HG02610 (cell line): ENCODE results near the gene TEKT1.
"Not testable (repeated sequence)": the region's sequence is repeated elsewhere in the genome, so short reads cannot be mapped to it uniquely, and the experiment has no call there.

Source experiments
- ATAC-seq: cut with Tn5 transposase; IDR thresholded peaks from one replicate; pipeline ENCODE4 v1.9.1; 2021; ENCODE audit warnings: mild to moderate bottlenecking, moderate library complexity; ENCODE audit not compliant: unreplicated experiment

Gene TEKT1

GRCh38 chr17:6831661-6832263, at the start of gene TEKT1:
Gene TEKT1 (minus strand): TSS chr17:6831729. CDS start chr17:6830376, 1,353 bp downstream.
- ATAC-seq = no peak

DNA sequence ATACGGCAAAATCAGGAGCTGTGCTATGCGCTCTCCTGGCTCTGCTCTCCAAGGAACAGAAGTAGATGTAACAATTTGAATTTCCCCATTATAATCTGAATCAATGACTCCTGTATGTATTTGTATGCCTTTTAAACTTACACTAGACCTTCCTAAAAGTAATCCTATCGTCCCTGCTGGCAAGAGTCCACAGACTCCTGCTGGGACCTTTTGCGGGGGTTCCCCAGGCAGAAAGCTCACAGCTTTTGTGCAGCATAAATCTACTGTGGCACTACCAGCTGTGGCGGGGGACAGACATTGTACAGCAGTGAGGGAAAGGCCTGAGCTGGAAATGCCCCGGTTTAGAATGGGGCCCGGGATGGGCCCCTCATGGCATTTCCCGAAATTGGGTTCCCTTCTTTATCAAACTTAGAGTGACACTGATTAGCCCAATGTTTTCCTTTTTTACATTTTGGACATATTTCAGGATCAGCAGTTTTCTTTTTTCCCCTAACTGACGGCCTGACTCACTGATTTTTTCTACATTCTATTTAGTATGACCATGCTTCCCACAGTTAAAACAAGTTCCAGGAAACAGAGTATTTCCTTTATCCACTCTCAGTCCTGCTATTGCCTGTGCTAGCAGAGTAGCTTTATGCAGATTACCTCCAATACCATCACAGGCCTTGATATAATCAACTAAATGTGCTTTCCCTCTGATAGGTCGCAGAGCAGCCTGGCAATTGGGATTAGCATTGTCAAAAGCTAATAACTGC, 47.9 kb upstream of the TEKT1 start:
- ATAC-seq = not testable (repeated sequence)

DNA sequence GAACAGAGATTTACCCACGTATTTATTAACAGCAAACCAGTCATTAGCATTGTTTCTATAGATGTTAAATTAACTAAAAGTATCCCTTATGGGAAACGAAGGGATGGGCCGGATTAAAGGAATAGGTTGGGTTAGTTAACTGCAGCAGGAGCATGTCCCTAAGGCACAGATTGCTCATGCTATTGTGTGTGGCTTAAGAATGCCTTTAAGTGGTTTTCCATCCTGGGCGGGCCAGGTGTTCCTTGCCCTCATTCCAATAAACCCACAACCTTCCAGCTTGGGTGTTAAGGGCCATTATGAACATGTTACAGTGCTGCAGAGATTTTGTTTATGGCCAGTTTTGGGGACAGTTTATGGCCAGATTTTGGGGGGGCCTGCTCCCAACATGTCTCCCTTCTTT, 43.7 kb upstream of the TEKT1 start:
- ATAC-seq = not testable (repeated sequence)

GRCh38 chr17:6872936-6873335, 41.4 kb upstream of the TEKT1 start:
- ATAC-seq = no peak

GRCh38 chr17:6870841-6871240, 39.3 kb upstream of the TEKT1 start:
- ATAC-seq = no peak

DNA sequence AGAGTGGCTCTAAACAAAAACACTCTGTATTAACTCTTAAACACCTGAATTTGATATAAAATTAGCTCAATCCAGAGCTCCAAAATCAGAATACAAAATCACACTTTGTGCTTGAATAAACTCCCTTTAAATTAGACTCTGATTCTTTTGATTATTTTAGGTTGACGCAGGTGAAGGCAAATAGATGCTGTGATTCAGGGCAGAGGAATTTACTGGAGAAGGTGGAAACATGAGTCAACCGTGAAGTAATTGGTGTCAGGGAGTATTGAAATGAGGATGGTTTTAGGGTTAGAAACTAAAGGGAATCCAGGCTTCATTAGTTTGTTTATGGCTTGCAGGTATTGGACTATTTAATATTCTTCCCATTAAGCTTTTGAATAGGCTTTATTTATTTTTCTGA, 37.1 kb upstream of the TEKT1 start:
- ATAC-seq = no peak

- no peak for ATAC-seq
Measured at GRCh38 chr17:6867849-6868248, 36.3 kb upstream of the TEKT1 start.

DNA sequence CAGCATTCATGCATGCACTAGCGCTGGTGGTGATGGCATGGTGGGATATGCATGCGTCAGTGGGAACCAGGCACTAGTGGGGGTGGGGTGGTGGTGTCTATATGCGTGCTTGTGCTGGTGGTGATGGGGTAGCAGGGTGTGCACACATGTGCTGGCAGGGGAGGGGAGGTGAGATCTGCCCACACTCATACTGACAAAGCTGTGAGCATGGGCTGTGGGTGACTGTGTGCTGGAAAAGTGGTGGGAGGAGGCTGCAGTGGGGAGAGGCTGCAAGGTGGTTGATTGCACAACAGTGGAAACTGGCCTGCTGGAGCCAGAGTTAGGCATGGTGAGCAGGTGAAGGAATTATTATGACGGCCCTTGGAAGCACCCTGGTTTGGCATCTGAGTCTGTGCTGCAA, 31.3 kb upstream of the TEKT1 start:
- no peak for ATAC-seq

DNA sequence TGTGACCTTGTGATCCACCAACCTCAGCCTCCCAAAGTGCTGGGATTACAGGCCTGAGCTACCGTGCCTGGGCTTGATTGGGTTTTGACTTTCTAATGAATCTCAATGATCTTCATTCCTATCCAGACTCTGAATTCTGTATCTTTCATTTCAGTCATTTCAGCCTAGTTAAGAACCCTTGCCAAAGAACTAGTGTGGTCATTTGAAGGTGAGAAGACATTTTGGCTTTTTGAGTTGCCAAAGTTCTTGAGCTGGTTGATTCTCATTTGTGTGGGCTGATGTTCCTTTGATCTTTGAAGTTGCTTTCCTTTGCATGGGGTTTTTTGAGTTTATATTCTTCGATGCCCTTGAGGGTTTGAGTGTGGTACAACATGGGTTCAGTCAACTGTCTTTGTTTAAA, 30.6 kb upstream of the TEKT1 start:
- no peak for ATAC-seq

DNA sequence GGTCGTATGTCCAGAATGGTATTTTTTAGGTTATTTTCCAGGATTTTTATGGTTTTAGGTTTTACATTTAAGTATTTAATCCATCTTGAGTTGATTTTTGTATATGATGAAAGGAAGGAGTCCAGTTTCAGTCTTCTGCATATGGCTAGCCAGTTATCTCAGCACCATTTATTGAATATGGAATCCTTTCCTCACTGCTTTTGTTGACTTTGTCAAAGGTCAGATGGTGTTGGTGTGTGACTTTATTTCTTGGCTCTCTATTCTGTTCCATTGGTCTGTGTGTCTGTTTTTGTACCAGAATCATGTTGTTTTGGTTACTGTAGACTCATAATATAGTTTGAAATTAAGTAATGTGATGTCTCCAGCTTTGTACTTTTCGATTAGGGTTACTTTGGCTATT, 26.4 kb upstream of the TEKT1 start:
- ATAC-seq = no peak

GRCh38 chr17:6857336-6857735, 25.8 kb upstream of the TEKT1 start:
- ATAC-seq = no peak

- no peak for ATAC-seq
Measured at GRCh38 chr17:6856051-6856450, 24.5 kb upstream of the TEKT1 start.

DNA sequence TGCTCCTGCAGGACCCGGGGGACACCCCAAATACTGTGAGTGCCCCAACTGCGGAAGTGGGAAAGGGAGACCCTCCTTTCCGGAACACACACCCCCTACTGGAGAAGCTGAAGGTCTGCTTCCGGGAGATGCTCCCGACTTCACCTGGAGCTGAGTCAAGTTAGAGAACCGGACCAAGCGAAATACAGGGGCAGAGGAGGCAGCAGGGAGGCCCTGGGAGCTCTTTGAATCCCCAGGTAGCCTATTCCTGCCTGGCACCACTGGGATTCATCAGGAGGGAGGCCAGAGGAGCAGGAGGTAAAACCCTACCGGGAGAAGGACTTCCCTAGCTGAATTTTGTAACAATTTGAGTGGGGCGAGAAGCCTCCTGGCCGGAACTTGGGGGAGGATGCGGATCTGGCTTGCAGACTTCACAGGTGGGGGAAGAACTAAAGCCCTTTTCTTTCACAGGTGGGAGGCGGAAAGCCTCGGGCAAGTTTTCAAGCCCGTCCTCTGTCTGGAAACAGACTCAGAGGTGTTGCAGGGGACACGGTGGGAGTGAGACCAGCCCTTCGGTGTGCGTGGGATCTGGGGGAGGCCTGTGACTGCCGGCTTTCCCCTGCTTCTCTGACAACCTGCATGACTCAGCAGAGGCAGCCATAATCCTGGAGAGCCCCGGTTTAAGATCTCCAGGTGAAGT, 22.4 kb upstream of the TEKT1 start:
- no peak for ATAC-seq

DNA sequence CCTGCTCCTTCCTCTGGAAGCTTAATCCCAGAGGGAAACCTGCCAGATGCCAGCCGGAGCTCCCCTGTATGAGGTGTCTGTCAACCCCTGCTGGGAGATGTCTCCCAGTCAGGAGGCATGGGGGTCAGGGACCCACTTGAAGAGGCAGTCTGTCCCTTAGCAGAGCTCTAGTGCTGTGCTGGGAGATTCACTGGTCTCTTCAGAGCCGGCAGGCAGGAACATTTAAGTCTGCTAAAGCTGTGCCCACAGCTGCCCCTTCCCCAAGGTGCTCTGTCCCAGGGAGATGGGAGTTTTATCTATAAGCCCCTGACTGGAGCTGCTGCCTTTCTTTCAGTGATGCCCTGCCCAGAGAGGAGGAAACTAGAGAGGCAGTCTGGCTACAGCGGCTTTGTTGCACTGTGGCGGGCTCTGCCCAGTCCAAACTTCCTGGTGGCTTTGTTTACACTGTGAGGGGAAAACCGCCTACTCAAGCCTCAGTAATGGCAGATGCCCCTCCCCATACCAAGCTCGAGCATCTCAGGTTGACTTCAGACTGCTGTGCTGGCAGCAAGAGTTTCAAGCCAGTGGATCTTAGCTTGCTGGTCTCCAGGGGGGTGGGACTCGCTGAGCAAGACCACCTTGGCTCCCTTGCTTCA, 17.1 kb upstream of the TEKT1 start:
- not testable (repeated sequence) for ATAC-seq

DNA sequence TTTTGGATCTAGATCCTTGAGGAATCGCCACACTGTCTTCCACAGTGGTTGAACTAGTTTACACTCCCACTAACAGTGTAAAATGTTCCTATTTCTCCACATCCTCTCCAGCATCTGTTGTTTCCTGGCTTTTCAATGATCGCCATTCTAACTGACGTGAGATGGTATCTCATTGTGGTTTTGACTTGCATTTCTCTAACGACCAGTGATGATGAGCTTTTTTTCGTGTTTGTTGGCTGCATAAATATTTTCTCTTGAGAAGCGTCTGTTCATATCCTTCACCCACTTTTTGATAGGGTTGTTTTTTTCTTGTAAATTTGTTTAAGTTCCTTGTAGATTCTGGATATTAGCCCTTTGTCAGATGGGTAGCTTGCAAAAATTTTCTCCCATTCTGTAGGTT, 14.6 kb upstream of the TEKT1 start:
- not testable (repeated sequence) for ATAC-seq

DNA sequence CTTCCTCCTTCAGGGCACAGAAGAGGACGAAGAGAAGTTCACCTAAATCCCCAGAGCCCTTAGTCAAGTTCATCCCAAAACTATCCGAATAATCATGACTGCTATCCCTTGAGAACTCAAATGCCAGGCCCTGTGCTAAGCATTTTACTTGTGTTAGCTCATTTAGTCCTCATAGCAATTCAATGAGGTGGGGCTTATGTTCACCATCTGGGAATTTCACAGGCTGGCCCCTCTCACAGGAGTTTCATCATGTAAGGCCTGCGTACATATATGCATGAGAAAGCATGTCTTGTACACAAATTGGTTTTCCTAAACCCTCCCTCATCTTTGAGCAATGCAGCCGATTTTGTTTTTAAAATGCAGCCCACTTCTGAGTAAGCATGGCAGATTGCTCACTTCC, 12.9 kb upstream of the TEKT1 start:
- ATAC-seq = not testable (repeated sequence)

DNA sequence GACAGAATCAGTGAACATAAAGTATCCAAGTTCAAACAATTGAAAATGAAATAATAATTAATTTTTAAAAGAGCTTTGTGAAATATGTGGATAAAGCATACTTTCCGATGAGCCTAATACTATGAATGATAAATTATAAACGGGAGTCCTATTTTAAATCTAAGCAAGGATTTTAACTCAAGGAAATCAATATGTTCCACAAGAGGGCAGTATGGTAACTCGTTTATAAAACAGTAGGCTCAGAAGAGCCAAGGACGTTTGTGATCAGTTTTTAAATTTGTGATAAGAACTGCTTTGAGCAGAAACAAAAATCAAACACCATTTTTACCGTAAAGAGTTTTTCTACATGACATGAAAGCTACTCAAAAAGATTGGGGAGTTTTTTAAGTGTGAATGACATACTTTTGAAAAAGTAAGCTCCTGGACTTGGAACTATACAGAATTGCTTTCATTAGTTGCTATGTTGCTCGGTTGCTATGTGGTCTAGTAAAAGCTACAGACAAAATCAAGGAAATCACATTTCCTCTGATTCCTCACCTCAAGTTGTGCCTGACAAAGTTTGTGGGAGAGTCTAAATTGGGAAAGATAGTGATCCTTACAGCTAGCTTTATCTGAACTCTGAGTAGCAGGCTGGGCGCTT, 11.8 kb upstream of the TEKT1 start:
- no peak for ATAC-seq

GRCh38 chr17:6841769-6842168, 10.2 kb upstream of the TEKT1 start:
- ATAC-seq = not testable (repeated sequence)

GRCh38 chr17:6830383-6830986, 1.0 kb downstream of the TEKT1 start:
- no peak for ATAC-seq

DNA sequence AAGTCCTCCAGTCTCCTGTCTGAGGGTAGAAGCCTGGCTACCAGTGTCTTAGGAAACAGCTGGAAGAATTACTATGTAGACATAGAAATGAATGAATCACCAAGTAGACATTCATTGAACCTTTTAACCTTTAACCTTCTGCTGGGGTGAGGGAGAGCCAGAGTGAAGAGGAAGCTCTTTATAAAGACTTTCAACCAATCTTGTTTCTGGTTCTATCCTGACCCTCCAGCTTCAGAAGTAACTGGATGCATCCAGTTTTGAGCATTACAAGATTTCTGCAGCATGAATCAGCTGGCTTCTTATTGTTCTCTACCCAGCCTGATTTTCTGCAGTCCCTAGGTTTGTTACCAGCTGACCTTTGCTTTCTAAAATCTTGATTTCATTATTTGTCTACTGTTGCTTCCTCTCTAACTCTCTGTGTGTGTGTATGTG, 8.5 kb downstream of the TEKT1 start:
- ATAC-seq = no peak

DNA sequence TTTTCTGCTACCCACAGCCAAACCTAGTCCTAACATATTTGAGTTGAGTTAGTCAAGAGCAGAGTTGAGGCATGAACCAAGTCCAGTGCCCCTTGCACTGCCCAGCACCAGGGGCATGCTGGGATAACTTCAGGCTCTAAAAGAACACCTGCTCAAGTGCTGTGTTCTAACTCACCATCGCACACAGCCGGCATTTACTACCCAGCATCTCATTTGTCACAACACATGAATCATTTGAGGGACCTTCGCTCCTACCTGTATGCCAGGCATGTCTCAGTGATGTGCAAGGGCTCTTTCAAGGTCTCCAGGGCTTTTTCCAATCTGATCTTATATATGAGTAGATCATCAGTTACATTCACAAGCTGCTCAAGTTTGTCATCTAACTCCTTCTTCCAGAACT, 12.6 kb downstream of the TEKT1 start:
- no peak for ATAC-seq
